Stimulated activated CD4-positive, alpha-beta T cell treated with anti-CD3 and anti-CD28 coated beads, Interleukin-12 subunit alpha, Interleukin-12 subunit beta, amount 100 ng/mL, for 48 hours (primary cell): ENCODE results near the gene TMCC3.
"Not testable (repeated sequence)": the region's sequence is repeated elsewhere in the genome, so short reads cannot be mapped to it uniquely, and the experiment has no call there.

ENCODE experiments used
- DNase-seq, 3 donors: peaks; one replicate each; pipeline ENCODE4 v3.0.0-alpha.2; 2020; ENCODE audit warnings: low read depth in 2 of 3, low spot score in 1 of 3

Gene TMCC3

GRCh38 chr12:94604366-94604698 lies 46.0 kb downstream of the TMCC3 start:
- DNase-seq = no peak

- DNase-seq = peak; percentile 18 to 59 (median 40)
Observed at GRCh38 chr12:94603434-94604365, 46.7 kb downstream of the TMCC3 start.

- DNase-seq = no peak
Observed at GRCh38 chr12:94602024-94602423, 48.3 kb downstream of the TMCC3 start.

- DNase-seq = not testable (repeated sequence)
Observed at GRCh38 chr12:94601307-94601706, 49.0 kb downstream of the TMCC3 start.

GRCh38 chr12:94599189-94599588 lies 51.2 kb downstream of the TMCC3 start:
- DNase-seq = no peak

- DNase-seq = no peak
Observed at GRCh38 chr12:94597268-94597667, 53.1 kb downstream of the TMCC3 start.

GRCh38 chr12:94596596-94596995 lies 53.8 kb downstream of the TMCC3 start:
- no peak for DNase-seq

- no peak for DNase-seq
Observed at GRCh38 chr12:94595152-94595551, 55.2 kb downstream of the TMCC3 start.

GRCh38 chr12:94594443-94594825 lies 55.9 kb downstream of the TMCC3 start:
- DNase-seq = no peak

GRCh38 chr12:94593822-94594442 lies 56.4 kb downstream of the TMCC3 start:
- no peak for DNase-seq

GRCh38 chr12:94592723-94593122 lies 57.6 kb downstream of the TMCC3 start:
- DNase-seq = not testable (repeated sequence)

GRCh38 chr12:94592080-94592479 lies 58.3 kb downstream of the TMCC3 start:
- no peak for DNase-seq

- DNase-seq = no peak
Observed at GRCh38 chr12:94590428-94590827, 59.9 kb downstream of the TMCC3 start.

GRCh38 chr12:94589591-94590001 lies 60.8 kb downstream of the TMCC3 start:
- no peak for DNase-seq

GRCh38 chr12:94588346-94588745 lies 62.0 kb downstream of the TMCC3 start:
- DNase-seq = no peak

- no peak for DNase-seq
Observed at GRCh38 chr12:94587266-94588241, 62.8 kb downstream of the TMCC3 start.

- no peak for DNase-seq
Observed at GRCh38 chr12:94586589-94587259, 63.6 kb downstream of the TMCC3 start.

GRCh38 chr12:94585626-94586025 lies 64.7 kb downstream of the TMCC3 start:
- DNase-seq = no peak

GRCh38 chr12:94584377-94584776 lies 66.0 kb downstream of the TMCC3 start:
- DNase-seq = no peak

GRCh38 chr12:94582591-94582990 lies 67.8 kb downstream of the TMCC3 start:
- DNase-seq = no peak
